GM12878 (cell line): Measurements from ENCODE around the gene TSC22D3. TPM values are rescaled to one million over a fixed set of nuclear protein-coding genes. Genes with fewer than 3 reads are reported as not detected.

ENCODE experiments used
- ATAC-seq: fragments of 200-7000 bp; cut with Tn5 transposase; 3 replicates; pipeline ENCODE4 v1.9.1; 2020; ENCODE audit warnings: mild to moderate bottlenecking, moderate library complexity
- BruUV-seq: library from RNA; stranded (reverse); fragments of 400-500 nt; replicated peaks from 2 replicates; lab custom pipeline; 2021; lab: Mats Ljungman, UMichigan
- CTCF ChIA-PET: fragments of 300-600 bp; sonication (Branson Sonifier 250); formaldehyde crosslinking; extraction: SDS; loops from one replicate; lab custom pipeline; 2021; ENCODE audit warnings: inconsistent platforms; lab: Yijun Ruan, JAX
- POLR2A ChIA-PET: fragments of 350-600 bp; formaldehyde crosslinking; extraction: SDS; loops from one replicate; lab custom pipeline; 2021; ENCODE audit warnings: inconsistent platforms; lab: Charles Lee
- RAD21 ChIA-PET: fragments of 300-600 bp; sonication (Branson Sonifier 250); formaldehyde crosslinking; loops from one replicate; lab custom pipeline; 2023; ENCODE audit warnings: antibody characterized with exemption; ENCODE audit not compliant: unreplicated experiment; lab: Charles Lee
- SMC1A ChIA-PET: fragments of 300-600 bp; sonication (Branson Sonifier 250); formaldehyde crosslinking; loops from one replicate; lab custom pipeline; 2023; ENCODE audit not compliant: unreplicated experiment, uncharacterized antibody; lab: Charles Lee
- DNase-seq: peaks from one replicate; pipeline ENCODE4 v3.0.0-alpha.2; 2011; ENCODE audit warnings: low read depth, low spot score
- FAIRE-seq: peaks from 3 replicates; lab custom pipeline; 2011; peaks lifted over from hg19 to GRCh38; lab: Jason Lieb, UNC
- H2AFZ ChIP-seq: 2 replicates; pipeline ENCODE4 v1.6.0; 2011; ENCODE audit warnings: low read depth, low read length, control low read depth; ENCODE audit not compliant: control insufficient read depth
- H3K27ac ChIP-seq: 2 replicates; pipeline ENCODE4 v1.5.1; 2011; ENCODE audit warnings: control low read depth; ENCODE audit not compliant: control insufficient read depth, insufficient read depth
- H3K27me3 ChIP-seq, 2 experiments: replicated peaks in 1 of 2; 2 replicates each; pipeline versions ENCODE4 v1.6.0 to v1.6.1; 2011; ENCODE audit warnings: low read length in 1 of 2; ENCODE audit not compliant: control insufficient read depth in 2 of 2, insufficient read depth in 2 of 2
- H3K36me3 ChIP-seq, 2 experiments: 2 replicates each; pipeline ENCODE4 v1.5.1; 2011; ENCODE audit warnings: low read length in 1 of 2; ENCODE audit not compliant: control insufficient read depth in 2 of 2, insufficient read depth in 2 of 2
- H3K4me1 ChIP-seq: 2 replicates; pipeline ENCODE4 v1.6.1; 2011; ENCODE audit warnings: mild to moderate bottlenecking, low read length, moderate library complexity, mixed read lengths; ENCODE audit not compliant: control insufficient read depth, insufficient read depth
- H3K4me2 ChIP-seq: 2 replicates; pipeline ENCODE4 v1.6.0; 2011; ENCODE audit warnings: control low read depth; ENCODE audit not compliant: control insufficient read depth, insufficient read depth
- H3K4me3 ChIP-seq: fragments of 200-600 bp; sonication (generic); 2 replicates; pipeline ENCODE4 v1.5.1; 2016
- H3K79me2 ChIP-seq: 2 replicates; pipeline ENCODE4 v1.6.0; 2011; ENCODE audit warnings: low read length; ENCODE audit not compliant: control insufficient read depth, insufficient read depth
- H3K9ac ChIP-seq: 2 replicates; pipeline ENCODE4 v1.8.0; 2011; ENCODE audit warnings: low read length, control low read depth, mixed read lengths; ENCODE audit not compliant: control insufficient read depth, insufficient read depth
- H3K9me3 ChIP-seq: replicated peaks from 3 replicates; pipeline ENCODE4 v1.5.1; 2011; ENCODE audit warnings: mild to moderate bottlenecking, low read length; ENCODE audit not compliant: control insufficient read depth, insufficient read depth
- H4K20me1 ChIP-seq: 2 replicates; pipeline ENCODE4 v1.6.0; 2011; ENCODE audit not compliant: control insufficient read depth, insufficient read depth
- CHD2 ChIP-seq: IDR thresholded peaks from 2 replicates; pipeline ENCODE4 v1.6.1; 2011; ENCODE audit warnings: low read depth, low read length, improper control_type of control experiment, borderline replicate concordance
- HDGF ChIP-seq: fragments of 450-650 bp; IDR thresholded peaks from 2 replicates; pipeline ENCODE4 v1.6.1; 2016; ENCODE audit warnings: antibody characterized with exemption
- WGBS: methylation state at CpG from one replicate; pipeline ENCODE4 v1.1.6; 2016; ENCODE audit warnings: low lambda C conversion rate; ENCODE audit not compliant: insufficient replicate concordance, insufficient coverage; ENCODE audit errors: missing lambda C conversion rate; 5-methylcytosine and 5-hydroxymethylcytosine counted together
- in situ Hi-C: fragments of 300-500 bp; cut with MboI; formaldehyde crosslinking; loops from 9 replicates; pipeline ENCODE4 v1.14.3; 2018; ENCODE audit warnings: mixed read lengths
- intact Hi-C: fragments of 100-400 bp; cut with micrococcal nuclease; formaldehyde crosslinking; loops from one replicate; pipeline ENCODE4 v1.14.2; 2022; ENCODE audit not compliant: unreplicated experiment
- polyA plus RNA-seq, 11 experiments: library from polyadenylated mRNA; depleted of rRNA in 4 of 11; unstranded in 6 of 11; stranded (reverse) in 5 of 11; fragments of >200 nt; fragmentation: Nextera tagmentation in 4 of 11; fragmentation: Illumina TruSeq in 1 of 11; extraction: Ambion mirVana in 4 of 11; extraction: Trizol in 1 of 11; gene quantifications; 1 replicate in 1 of 11; 2 replicates in 10 of 11; pipeline versions ENCODE4 v1.2.1 to v1.2.3, GENCODE V29; 2011 to 2016; ENCODE audit warnings: inconsistent platforms in 2 of 11, missing spikeins in 2 of 11, low read depth in 1 of 11
- total RNA-seq, 4 experiments: library from RNA; depleted of rRNA in 3 of 4; stranded (reverse); fragments of >200 nt in 3 of 4; fragmentation: Illumina TruSeq in 1 of 4; extraction: Trizol in 1 of 4; gene quantifications; 2 replicates each; pipeline versions ENCODE4 v1.2.1 to v1.2.3, GENCODE V29; 2013 to 2021

Gene TSC22D3
- total and polyA plus RNA-seq, 10 of the 15 experiments (the other 5 are each of a cell fraction or from before 2014, with no cell fraction given) = 4.6 to 122 (median 16.1) TPM

DNA sequence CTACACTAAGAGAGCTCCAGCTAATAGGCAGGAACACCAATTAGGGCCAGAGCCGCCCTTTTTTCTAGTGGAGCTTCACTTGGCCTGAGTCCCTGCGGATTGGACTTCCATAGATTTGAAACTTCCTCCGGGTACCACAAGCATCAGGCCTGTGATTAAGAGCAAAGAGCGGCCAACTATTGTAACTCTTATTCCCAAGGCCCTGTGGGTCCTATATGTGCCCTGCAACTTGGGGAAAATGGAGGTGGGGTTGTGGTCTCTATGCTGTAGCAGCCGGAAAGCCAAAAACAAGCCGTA is 1.9 kb upstream of the TSC22D3 start, which contains the start of gene NCBP2L:
TSS of gene NCBP2L (plus strand) at position 198 of the 297 bp plus-strand sequence. CDS start 16,488 bp downstream, outside the sequence.
- no TSS peak for BruUV-seq
- Histone ChIP-seq H2AFZ (no peak within 1 kb of the TSS), H3K4me2 (peak within 1 kb of the TSS; percentile 15; the same call in 1 of the 2 replicates), H3K79me2 (no peaks in the 10 kb centered on the region), H4K20me1 (no peaks in the 10 kb centered on the region), H3K36me3 (no peaks in the 10 kb centered on the region), H3K27me3 (no peaks in the 10 kb centered on the region; a peak in 1 of 4 replicates), H3K27ac (no peak within 1 kb of the TSS), H3K9me3 (no peaks in the 10 kb centered on the region; the same call in 2 of the 3 replicates), H3K4me1 (no peaks in the 10 kb centered on the region), H3K9ac (no peak within 1 kb of the TSS), H3K4me3 (no peak within 1 kb of the TSS)
- ChIA-PET CTCF (interaction anchor here (0.6 to 7.5 kb wide), 25 partner anchors 10 to 883 kb away, joined by 3 to 289 read pairs (median 5); partner anchors contain the start of gene PRPS1), RAD21 (interaction anchor here (0.5 to 5.3 kb wide), 21 partner anchors 11 to 377 kb away, joined by 3 to 119 read pairs (median 7); partner anchors contain the start of genes MID2 and PRPS1), SMC1A (interaction anchor here (0.8 to 9.4 kb wide), 17 partner anchors 11 to 931 kb away, joined by 3 to 149 read pairs (median 5); partner anchors contain the start of gene PRPS1), POLR2A (interaction anchor here (1.0 to 1.4 kb wide), 3 partner anchors 104 to 120 kb away, joined by 3 to 5 read pairs (median 4); no protein-coding TSS in a partner anchor)
- TF ChIP-seq CHD2 = 0 out of 2 replicates have a peak, but pooled peaks have one; percentile 6
- no peak for TF ChIP-seq HDGF
- DNase-seq (no peak), ATAC-seq (no peak), FAIRE-seq (no peak)
- in situ Hi-C loops (loop anchor here (5.0 kb wide), 1 partner anchor 115 kb away; no protein-coding TSS in a partner anchor), intact Hi-C loops (loop anchor here (1.0 to 10.0 kb wide), 6 partner anchors 60 to 879 kb away; no protein-coding TSS in a partner anchor)
- 50% methylated on average over 6 of the region's 6 CpGs for WGBS
